ENCODE data around the gene PSMB3. TPM values are rescaled to one million over a fixed set of nuclear protein-coding genes. Genes with fewer than 3 reads are reported as not detected.
A peak's percentile ranks its signal among the peaks of the same experiment; 100 is the strongest.
"Not testable (repeated sequence)": the region's sequence is repeated elsewhere in the genome, so short reads cannot be mapped to it uniquely, and the experiment has no call there.

The PSMB3 gene
- total RNA-seq, 1 experiment from 2014 or later: 441 TPM

- no peaks in the 10 kb centered on the region for H3K9me2 ChIP-seq (replicated peaks; ENCODE audit: low read length)
- DNase-seq: no peak
- BruUV-seq (replicated peaks): no TSS peak
- intact Hi-C loops (cut with micrococcal nuclease): no loop called here
- H3K27me3 ChIP-seq (ENCODE audit: low read length): no peaks in the 10 kb centered on the region
- ChIA-PET CTCF (no interaction called here), POLR2A (ENCODE audit: unreplicated experiment) (no interaction called here)
- H3K79me2 ChIP-seq (ENCODE audit: low read length): no peaks in the 10 kb centered on the region
- H3K4me3 ChIP-seq (ENCODE audit: low read length): no peak overlapping the region
- H3K9me3 ChIP-seq (ENCODE audit: low read length): no peaks in the 10 kb centered on the region
- H3F3A ChIP-seq (ENCODE audit: low read length, unreplicated experiment): no peaks in the 10 kb centered on the region
- H3K4me2 ChIP-seq (ENCODE audit: low read length): no peak overlapping the region
- TF ChIP-seq EZH2 (IDR thresholded peaks at IDR 0.05; ENCODE audit: low read length, unreplicated experiment) (no peak), EZH2phosphoT487 (IDR thresholded peaks at IDR 0.05; ENCODE audit: borderline replicate concordance, low read length) (no peak), CTCF (conservative IDR thresholded peaks at IDR 0.05; ENCODE audit: low read depth, low read length) (no peak)
- H3K9ac ChIP-seq (ENCODE audit: low read length): no peak overlapping the region
- H3K4me1 ChIP-seq (ENCODE audit: insufficient read depth, low read length): peaks cover 17% of the 10 kb centered on the region
- H4K20me1 ChIP-seq (ENCODE audit: low read length): no peaks in the 10 kb centered on the region
- H3K27ac ChIP-seq (ENCODE audit: low read length): no peak overlapping the region
- peaks cover 7% of the 10 kb centered on the region for H3K36me3 ChIP-seq (ENCODE audit: low read depth, low read length)
- ATAC-seq: no peak
- no peak overlapping the region for H2AFZ ChIP-seq (ENCODE audit: low read length)
Measured at GRCh38 chr17:38783227-38783626, 30.7 kb downstream of the PSMB3 start.

GRCh38 chr17:38786372-38786771 is 33.8 kb downstream of the PSMB3 start:
- Histone ChIP-seq H3K27me3 (ENCODE audit: low read length) (no peaks in the 10 kb centered on the region), H3K9me3 (ENCODE audit: low read length) (no peaks in the 10 kb centered on the region), H3K27ac (ENCODE audit: low read length) (peak overlapping the region; percentile 47), H3K4me1 (ENCODE audit: insufficient read depth, low read length) (peaks cover 17% of the 10 kb centered on the region), H2AFZ (ENCODE audit: low read length) (no peak overlapping the region), H3F3A (ENCODE audit: low read length, unreplicated experiment) (no peaks in the 10 kb centered on the region), H3K9me2 (replicated peaks; ENCODE audit: low read length) (no peaks in the 10 kb centered on the region), H3K4me3 (ENCODE audit: low read length) (no peak overlapping the region), H3K79me2 (ENCODE audit: low read length) (peaks cover 16% of the 10 kb centered on the region), H3K4me2 (ENCODE audit: low read length) (peak overlapping the region; percentile 23), H3K9ac (ENCODE audit: low read length) (no peak overlapping the region), H3K36me3 (ENCODE audit: low read depth, low read length) (peaks cover 7% of the 10 kb centered on the region; the same call in 1 of the 2 replicates), H4K20me1 (ENCODE audit: low read length) (no peaks in the 10 kb centered on the region)
- DNase-seq: peak; percentile 81
- POLR2A ChIA-PET (ENCODE audit: unreplicated experiment): interaction anchor here (0.6 kb wide), 1 partner anchor 943 kb away, joined by 12 read pairs; no protein-coding TSS in a partner anchor
- no TSS peak for BruUV-seq (replicated peaks)
- TF ChIP-seq CTCF (conservative IDR thresholded peaks at IDR 0.05; ENCODE audit: low read depth, low read length): no peak
- no peak for TF ChIP-seq EZH2 (IDR thresholded peaks at IDR 0.05; ENCODE audit: low read length, unreplicated experiment)
- no peak for TF ChIP-seq EZH2phosphoT487 (IDR thresholded peaks at IDR 0.05; ENCODE audit: borderline replicate concordance, low read length)
- intact Hi-C loops (cut with micrococcal nuclease): no loop called here
- ATAC-seq: peak; percentile 91
- CTCF ChIA-PET: no interaction called here

- H3K4me2 ChIP-seq (ENCODE audit: low read length); H3K27ac ChIP-seq (ENCODE audit: low read length); H3K9ac ChIP-seq (ENCODE audit: low read length); intact Hi-C loops (cut with micrococcal nuclease); H3K9me2 ChIP-seq (replicated peaks; ENCODE audit: low read length); H3K4me3 ChIP-seq (ENCODE audit: low read length); H3F3A ChIP-seq (ENCODE audit: low read length, unreplicated experiment); DNase-seq; H3K36me3 ChIP-seq (ENCODE audit: low read depth, low read length); CTCF ChIA-PET; H4K20me1 ChIP-seq (ENCODE audit: low read length); POLR2A ChIA-PET (ENCODE audit: unreplicated experiment); H2AFZ ChIP-seq (ENCODE audit: low read length); H3K9me3 ChIP-seq (ENCODE audit: low read length); ATAC-seq; BruUV-seq (replicated peaks); H3K27me3 ChIP-seq (ENCODE audit: low read length): not testable (repeated sequence)
- Histone ChIP-seq H3K79me2 (ENCODE audit: low read length) (peaks cover 23% of the 10 kb centered on the region), H3K4me1 (ENCODE audit: insufficient read depth, low read length) (peaks cover 17% of the 10 kb centered on the region)
Measured at GRCh38 chr17:38787999-38788398, 35.5 kb downstream of the PSMB3 start.

Measured in PC-3 (cell line).